ENCODE results near the gene CIC.
"Not testable (repeated sequence)": the region's sequence is repeated elsewhere in the genome, so short reads cannot be mapped to it uniquely, and the experiment has no call there.

CIC gene

GRCh38 chr19:42333975-42334696 lies 65.1 kb downstream of the CIC start:
- DNase-seq (ENCODE audit: low spot score): no peak

- no peak for DNase-seq (ENCODE audit: low spot score)
These were observed 65.8 kb downstream of the CIC start for GRCh38 chr19:42334697-42335373.

GRCh38 chr19:42335374-42335936 lies 66.4 kb downstream of the CIC start:
- no peak for DNase-seq (ENCODE audit: low spot score)

GRCh38 chr19:42335971-42336370 lies 66.9 kb downstream of the CIC start:
- DNase-seq (ENCODE audit: low spot score): no peak

GRCh38 chr19:42339126-42339860 lies 70.2 kb downstream of the CIC start:
- not testable (repeated sequence) for DNase-seq (ENCODE audit: low spot score)

GRCh38 chr19:42339922-42340321 lies 70.9 kb downstream of the CIC start:
- not testable (repeated sequence) for DNase-seq (ENCODE audit: low spot score)

- no peak for DNase-seq (ENCODE audit: low spot score)
These were observed 74.5 kb downstream of the CIC start for GRCh38 chr19:42343344-42344110.

- DNase-seq (ENCODE audit: low spot score): no peak
These were observed 75.4 kb downstream of the CIC start for GRCh38 chr19:42344336-42344893.

Measured in Ammon's horn (tissue), 1 donor.